Breast epithelium (tissue), 4 donors: ENCODE results near the gene PPM1H. TPM values are rescaled to one million over a fixed set of nuclear protein-coding genes. Genes with fewer than 3 reads are reported as not detected.
"Not testable (repeated sequence)": the region's sequence is repeated elsewhere in the genome, so short reads cannot be mapped to it uniquely, and the experiment has no call there.

Experiments used
- DNase-seq, 2 donors: peaks; one replicate each; pipeline ENCODE4 v3.0.0-alpha.2; 2019; ENCODE audit warnings: low spot score in 2 of 2
- H3K27ac ChIP-seq, 2 donors: fragments of 200-600 bp; sonication (generic) in 1 of 2; one replicate each; pipeline ENCODE4 v1.5.1; 2016 to 2019; ENCODE audit warnings: mild to moderate bottlenecking in 1 of 2
- H3K27me3 ChIP-seq, 2 donors: fragments of 200-600 bp; sonication (generic) in 1 of 2; one replicate each; pipeline versions ENCODE4 v1.5.1 to v1.6.0; 2017 to 2019; ENCODE audit warnings: control low read depth in 1 of 2, mild to moderate bottlenecking in 1 of 2
- H3K36me3 ChIP-seq: fragments of 200-600 bp; one replicate; pipeline ENCODE4 v1.5.1; 2019
- H3K4me1 ChIP-seq, 2 donors: fragments of 200-600 bp; sonication (generic); one replicate each; pipeline ENCODE4 v1.5.1; 2016 to 2019; ENCODE audit warnings: control low read depth in 1 of 2
- H3K4me3 ChIP-seq, 3 donors: fragments of 200-600 bp; sonication (generic); 1 replicate in 2 of 3; 2 replicates in 1 of 3; pipeline ENCODE4 v1.5.1; 2016 to 2019; ENCODE audit warnings: mild to moderate bottlenecking in 3 of 3, moderate library complexity in 2 of 3
- H3K9me3 ChIP-seq, 2 donors: fragments of 200-600 bp; sonication (generic) in 1 of 2; one replicate each; pipeline ENCODE4 v1.5.1; 2016 to 2019; ENCODE audit warnings: control low read depth in 1 of 2
- POLR2A ChIP-seq: fragments of 450-650 bp; IDR thresholded peaks from one replicate; pipeline ENCODE4 v1.6.1; 2016; ENCODE audit warnings: antibody characterized with exemption, mild to moderate bottlenecking, moderate library complexity
- POLR2AphosphoS5 ChIP-seq, 3 donors: sonication (generic); formaldehyde crosslinking; IDR thresholded peaks; one replicate each; pipeline ENCODE4 v1.6.1; 2017; ENCODE audit warnings: antibody characterized with exemption in 3 of 3
- intact Hi-C: fragments of 100-400 bp; cut with DNase I; formaldehyde crosslinking; loops from one replicate; pipeline ENCODE4 v1.15.1; 2023; ENCODE audit warnings: low total_unique reads
- total RNA-seq, 3 donors: library from RNA; depleted of rRNA; stranded (reverse); fragments of >200 nt; gene quantifications; one replicate each; pipeline ENCODE4 v1.1.0, GENCODE V29; 2016
- TF ChIP-seq, protein P1 (sequence below), 3 donors: fragments of 450-650 bp; IDR thresholded peaks; one replicate each; pipeline ENCODE4 v1.5.1; 2016 to 2017; ENCODE audit warnings: antibody characterized with exemption in 3 of 3, mild to moderate bottlenecking in 3 of 3, moderate library complexity in 3 of 3

PPM1H gene
- total RNA-seq, 3 donors from 2014 or later: 2.2 to 15.4 (median 13.5) TPM

DNA sequence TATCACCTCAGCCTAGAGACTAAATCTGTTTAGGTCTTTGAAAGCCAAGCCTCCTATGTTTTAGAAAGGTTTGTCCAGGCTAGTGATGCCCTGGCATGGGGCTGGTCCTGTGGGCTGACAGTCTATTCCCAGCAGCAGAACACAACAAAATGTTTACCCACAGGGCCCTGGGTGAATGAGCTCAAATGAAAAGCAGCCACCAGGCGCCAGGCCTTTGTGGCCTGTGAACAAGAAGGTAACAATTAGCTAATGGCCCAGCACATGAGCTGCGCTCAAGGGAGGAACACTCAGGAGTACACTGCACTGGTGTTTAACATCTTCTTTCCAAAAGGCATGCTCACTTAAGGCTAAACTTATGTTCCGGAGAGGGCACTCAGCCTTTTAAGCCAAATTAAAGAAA is 266.2 kb downstream of the PPM1H start:
- no peaks in the 10 kb centered on the region for H3K27me3 ChIP-seq

DNA sequence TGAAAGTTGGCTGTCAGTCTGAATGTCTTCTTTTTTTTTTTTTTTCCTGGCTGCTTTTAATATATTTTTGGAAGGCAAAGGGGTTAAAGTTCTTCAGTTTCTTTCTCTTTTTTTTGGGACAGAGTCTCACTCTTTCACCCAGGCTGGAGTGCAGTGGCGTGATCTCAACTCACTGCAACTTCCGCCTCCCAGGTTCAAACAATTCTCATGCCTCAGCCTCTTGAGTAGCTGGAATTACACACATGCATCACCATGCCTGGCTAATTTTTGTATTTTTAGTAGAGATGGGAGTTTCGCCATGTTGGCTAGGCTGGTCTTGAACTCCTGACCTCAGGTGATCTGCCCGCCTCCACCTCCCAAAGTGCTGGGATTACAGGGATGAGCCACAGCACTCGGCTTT is 270.0 kb downstream of the PPM1H start:
- H3K36me3 ChIP-seq, H3K4me3 ChIP-seq, DNase-seq, intact Hi-C loops, H3K4me1 ChIP-seq, H3K9me3 ChIP-seq, H3K27ac ChIP-seq, H3K27me3 ChIP-seq: not testable (repeated sequence)

More for the DNA sequence above, 266.2 kb downstream of the PPM1H start:
- intact Hi-C loops: no loop called here
- H3K9me3 ChIP-seq: no peaks in the 10 kb centered on the region
- H3K4me3 ChIP-seq: no peak overlapping the region
- H3K4me1 ChIP-seq: no peaks in the 10 kb centered on the region
- H3K36me3 ChIP-seq: no peaks in the 10 kb centered on the region
- DNase-seq: no peak
- no peak overlapping the region for H3K27ac ChIP-seq
- TF ChIP-seq POLR2AphosphoS5 (IDR thresholded peaks at IDR 0.05): no peak
- no peak for TF ChIP-seq POLR2A
- TF ChIP-seq, protein P1, sequence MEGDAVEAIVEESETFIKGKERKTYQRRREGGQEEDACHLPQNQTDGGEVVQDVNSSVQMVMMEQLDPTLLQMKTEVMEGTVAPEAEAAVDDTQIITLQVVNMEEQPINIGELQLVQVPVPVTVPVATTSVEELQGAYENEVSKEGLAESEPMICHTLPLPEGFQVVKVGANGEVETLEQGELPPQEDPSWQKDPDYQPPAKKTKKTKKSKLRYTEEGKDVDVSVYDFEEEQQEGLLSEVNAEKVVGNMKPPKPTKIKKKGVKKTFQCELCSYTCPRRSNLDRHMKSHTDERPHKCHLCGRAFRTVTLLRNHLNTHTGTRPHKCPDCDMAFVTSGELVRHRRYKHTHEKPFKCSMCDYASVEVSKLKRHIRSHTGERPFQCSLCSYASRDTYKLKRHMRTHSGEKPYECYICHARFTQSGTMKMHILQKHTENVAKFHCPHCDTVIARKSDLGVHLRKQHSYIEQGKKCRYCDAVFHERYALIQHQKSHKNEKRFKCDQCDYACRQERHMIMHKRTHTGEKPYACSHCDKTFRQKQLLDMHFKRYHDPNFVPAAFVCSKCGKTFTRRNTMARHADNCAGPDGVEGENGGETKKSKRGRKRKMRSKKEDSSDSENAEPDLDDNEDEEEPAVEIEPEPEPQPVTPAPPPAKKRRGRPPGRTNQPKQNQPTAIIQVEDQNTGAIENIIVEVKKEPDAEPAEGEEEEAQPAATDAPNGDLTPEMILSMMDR (IDR thresholded peaks at IDR 0.05): no peak

DNA sequence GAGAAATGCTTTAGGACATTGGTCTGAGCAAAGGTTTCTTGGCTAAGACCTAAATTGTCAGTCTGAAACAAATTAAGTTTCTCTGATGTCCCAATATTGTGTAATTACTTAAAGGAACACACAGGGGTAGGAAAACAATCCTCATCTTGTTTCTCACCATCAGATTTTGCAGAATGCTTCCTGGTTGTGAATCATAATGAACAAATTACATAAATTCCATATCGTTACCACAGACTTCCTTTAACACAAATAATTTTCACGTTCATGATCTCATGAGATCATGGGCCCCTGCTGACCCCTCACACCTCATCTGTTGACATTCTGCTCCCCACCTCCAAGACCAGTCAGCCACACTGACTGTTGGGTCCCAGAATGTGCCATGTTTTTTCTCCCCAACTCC is 274.2 kb downstream of the PPM1H start:
- no peaks in the 10 kb centered on the region for H3K36me3 ChIP-seq
- no peak for DNase-seq
- no peaks in the 10 kb centered on the region for H3K9me3 ChIP-seq
- intact Hi-C loops: no loop called here
- H3K27ac ChIP-seq: peak overlapping the region; percentile 83 to 89
- peaks cover 0 to 5% of the 10 kb centered on the region in 2 donors for H3K4me1 ChIP-seq
- no peak overlapping the region for H3K4me3 ChIP-seq
- peak in 1 of 3 donors; percentile 16 for TF ChIP-seq POLR2AphosphoS5 (IDR thresholded peaks at IDR 0.05)
- TF ChIP-seq POLR2A: no peak
- TF ChIP-seq, protein P1 (IDR thresholded peaks at IDR 0.05): no peak
- no peaks in the 10 kb centered on the region for H3K27me3 ChIP-seq

DNA sequence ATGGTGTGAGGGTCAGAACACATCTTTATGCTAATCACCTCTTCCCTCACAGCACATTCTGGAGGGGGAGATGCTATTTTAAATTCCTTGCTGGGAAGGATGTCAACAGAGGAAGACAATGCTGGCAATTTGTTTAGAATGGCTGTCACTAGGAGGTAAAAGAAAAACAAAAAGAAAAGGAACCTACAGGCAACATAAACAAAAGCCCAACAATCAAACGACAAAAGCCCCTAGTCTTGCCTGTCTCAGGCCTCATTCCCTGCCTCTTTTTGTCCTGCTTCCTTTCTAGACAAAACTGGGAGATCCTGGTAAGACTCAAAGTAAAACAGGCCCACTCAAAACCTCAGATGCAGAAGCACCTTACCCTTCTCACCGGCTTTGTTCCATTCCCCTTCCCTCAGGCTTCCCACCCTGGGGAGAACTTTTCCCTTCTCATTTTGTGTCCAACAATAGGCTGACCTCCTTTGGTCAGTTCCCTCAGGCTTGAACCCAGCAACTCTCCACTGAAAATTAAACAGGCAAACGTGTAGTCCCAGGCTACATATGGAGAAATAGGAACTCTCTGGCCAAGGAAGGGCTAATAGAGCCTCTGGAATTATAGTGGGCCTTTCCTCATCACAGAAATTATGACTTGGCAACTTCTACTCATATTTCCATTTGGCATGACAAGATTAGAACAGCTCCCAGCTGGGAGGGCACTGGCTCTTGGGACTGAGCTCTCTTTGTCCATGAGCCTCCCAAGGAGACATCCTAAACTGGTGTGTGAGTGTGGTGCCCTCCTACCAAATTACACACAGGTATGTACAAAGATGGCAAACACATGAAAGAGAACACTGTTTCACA is 275.3 kb downstream of the PPM1H start:
- peak overlapping the region; percentile 83 to 89 for H3K27ac ChIP-seq

DNA sequence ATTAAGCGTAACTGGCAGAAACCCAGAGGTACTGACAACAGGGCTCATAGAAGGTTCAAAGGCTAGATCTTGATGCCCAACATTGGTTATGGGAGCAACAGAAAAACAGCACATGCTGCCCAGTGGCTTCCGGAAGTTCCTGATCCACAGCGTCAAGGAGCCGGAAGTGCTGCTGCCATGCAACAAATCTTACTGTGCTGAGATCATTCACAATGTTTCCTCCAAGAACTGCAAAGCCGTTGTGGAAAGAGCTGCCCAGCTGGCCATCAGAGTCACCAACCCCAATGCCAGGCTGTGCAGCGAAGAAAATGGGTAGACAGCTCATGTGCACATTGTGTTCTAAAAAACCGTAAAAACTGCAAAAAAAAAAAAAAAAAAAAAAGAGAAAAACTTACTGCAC is 276.0 kb downstream of the PPM1H start:
- TF ChIP-seq, protein P1 (IDR thresholded peaks at IDR 0.05): no peak
- TF ChIP-seq POLR2AphosphoS5 (IDR thresholded peaks at IDR 0.05): no peak
- TF ChIP-seq POLR2A: no peak

More for the DNA sequence above, 275.3 kb downstream of the PPM1H start:
- Histone ChIP-seq H3K36me3 (no peaks in the 10 kb centered on the region), H3K9me3 (no peaks in the 10 kb centered on the region), H3K4me1 (peaks cover 0 to 5% of the 10 kb centered on the region in 2 donors), H3K4me3 (no peak overlapping the region), H3K27me3 (no peaks in the 10 kb centered on the region)
- TF ChIP-seq, protein P1 (IDR thresholded peaks at IDR 0.05): no peak
- TF ChIP-seq POLR2A (no peak), POLR2AphosphoS5 (IDR thresholded peaks at IDR 0.05) (no peak)
- no peak for DNase-seq
- intact Hi-C loops: no loop called here

More for the DNA sequence above, 276.0 kb downstream of the PPM1H start:
- Histone ChIP-seq H3K36me3 (no peaks in the 10 kb centered on the region), H3K27me3 (no peaks in the 10 kb centered on the region), H3K4me3 (no peak overlapping the region), H3K27ac (no peak overlapping the region), H3K4me1 (peaks cover 0 to 5% of the 10 kb centered on the region in 2 donors), H3K9me3 (no peaks in the 10 kb centered on the region)
- intact Hi-C loops: no loop called here
- DNase-seq: no peak
